IMR-90 (cell line): ENCODE results near the gene DAPK1. TPM values are rescaled to one million over a fixed set of nuclear protein-coding genes. Genes with fewer than 3 reads are reported as not detected.

ENCODE experiments used
- ATAC-seq: fragments of 200-7000 bp; cut with Tn5 transposase; 2 replicates; pipeline ENCODE4 v1.9.1; 2020; ENCODE audit warnings: low read depth, mild to moderate bottlenecking, moderate library complexity
- BruUV-seq: library from RNA; stranded (reverse); fragments of 400-500 nt; replicated peaks from 2 replicates; lab custom pipeline; 2021; lab: Mats Ljungman, UMichigan
- CTCF ChIA-PET: fragments of 300-600 bp; formaldehyde crosslinking; extraction: SDS; loops from one replicate; lab custom pipeline; 2021; ENCODE audit warnings: antibody characterized with exemption; lab: Yijun Ruan, JAX
- POLR2A ChIA-PET: fragments of 300-600 bp; sonication (Branson Sonifier 250); formaldehyde crosslinking; loops from one replicate; lab custom pipeline; 2022; ENCODE audit warnings: antibody characterized with exemption; ENCODE audit not compliant: unreplicated experiment; lab: Charles Lee
- DNase-seq: peaks from one replicate; pipeline ENCODE4 v3.0.0; 2013
- H2AFZ ChIP-seq: replicated peaks from 2 replicates; pipeline ENCODE3; 2013; ENCODE audit warnings: low read length, mild to moderate bottlenecking; ENCODE audit not compliant: poor library complexity
- H2AK5ac ChIP-seq: 2 replicates; pipeline ENCODE4 v1.6.1; 2013; ENCODE audit warnings: low read depth, low read length, inconsistent platforms
- H2AK9ac ChIP-seq: replicated peaks from 2 replicates; pipeline ENCODE3; 2013; ENCODE audit warnings: mild to moderate bottlenecking, low read depth, low read length, moderate library complexity; ENCODE audit not compliant: poor library complexity
- H2BK120ac ChIP-seq: 2 replicates; pipeline ENCODE4 v1.6.1; 2013; ENCODE audit warnings: low read depth, low read length, inconsistent platforms
- H2BK15ac ChIP-seq: 3 replicates; pipeline ENCODE4 v1.6.1; 2013; ENCODE audit warnings: low read depth, low read length, inconsistent platforms
- H2BK20ac ChIP-seq: 2 replicates; pipeline ENCODE4 v1.6.1; 2013; ENCODE audit warnings: low read depth, mild to moderate bottlenecking, inconsistent platforms, low read length, moderate library complexity
- H2BK5ac ChIP-seq: 2 replicates; pipeline ENCODE4 v1.6.1; 2013; ENCODE audit warnings: mild to moderate bottlenecking, low read depth, low read length, inconsistent platforms; ENCODE audit not compliant: poor library complexity, severe bottlenecking
- H3K14ac ChIP-seq: replicated peaks from 2 replicates; pipeline ENCODE4 v1.6.1; 2013; ENCODE audit warnings: low read depth, low read length, inconsistent platforms
- H3K18ac ChIP-seq: 2 replicates; pipeline ENCODE4 v1.6.1; 2013; ENCODE audit warnings: low read depth, low read length, control low read depth
- H3K23ac ChIP-seq: 2 replicates; pipeline ENCODE4 v1.6.1; 2013; ENCODE audit warnings: low read depth, low read length, inconsistent platforms
- H3K27ac ChIP-seq: 2 replicates; pipeline ENCODE4 v1.5.1; 2013; ENCODE audit warnings: mild to moderate bottlenecking, control low read depth, low read length; ENCODE audit not compliant: insufficient read depth
- H3K27me3 ChIP-seq: 2 replicates; pipeline ENCODE4 v1.6.1; 2013; ENCODE audit warnings: low read length; ENCODE audit not compliant: control insufficient read depth, insufficient read depth
- H3K36me3 ChIP-seq: 2 replicates; pipeline ENCODE4 v1.6.1; 2013; ENCODE audit warnings: low read length, mixed read lengths; ENCODE audit not compliant: control insufficient read depth, insufficient read depth
- H3K4ac ChIP-seq: 2 replicates; pipeline ENCODE4 v1.6.1; 2013; ENCODE audit warnings: low read depth, low read length, inconsistent platforms
- H3K4me1 ChIP-seq: 2 replicates; pipeline ENCODE4 v1.6.1; 2013; ENCODE audit warnings: low read length, mixed read lengths; ENCODE audit not compliant: control insufficient read depth, insufficient read depth
- H3K4me2 ChIP-seq: 2 replicates; pipeline ENCODE4 v1.6.1; 2013; ENCODE audit warnings: low read depth, mild to moderate bottlenecking, control low read depth, low read length, moderate library complexity
- H3K4me3 ChIP-seq: 2 replicates; pipeline ENCODE4 v1.5.1; 2013; ENCODE audit warnings: low read depth, mild to moderate bottlenecking, control low read depth, low read length, moderate library complexity; ENCODE audit not compliant: insufficient read depth
- H3K56ac ChIP-seq: 2 replicates; pipeline ENCODE4 v1.6.1; 2013; ENCODE audit warnings: low read length, inconsistent platforms; ENCODE audit not compliant: insufficient read depth; ENCODE audit errors: extremely low read depth
- H3K79me1 ChIP-seq, 2 experiments: 2 replicates each; pipeline ENCODE4 v1.6.1; 2013; ENCODE audit warnings: low read length in 2 of 2, inconsistent platforms in 1 of 2, low read depth in 1 of 2
- H3K9ac ChIP-seq: 2 replicates; pipeline ENCODE4 v1.6.1; 2013; ENCODE audit warnings: low read depth, low read length, control low read depth
- H3K9me1 ChIP-seq: 2 replicates; pipeline ENCODE4 v1.6.1; 2013; ENCODE audit warnings: low read length, inconsistent platforms; ENCODE audit not compliant: insufficient read depth
- H3K9me3 ChIP-seq: 2 replicates; pipeline ENCODE4 v1.6.1; 2013; ENCODE audit warnings: low read length; ENCODE audit not compliant: control insufficient read depth, insufficient read depth
- H4K20me1 ChIP-seq: 2 replicates; pipeline ENCODE4 v1.6.1; 2013; ENCODE audit warnings: low read length, inconsistent platforms; ENCODE audit not compliant: insufficient read depth
- H4K5ac ChIP-seq: 2 replicates; pipeline ENCODE4 v1.6.1; 2013; ENCODE audit warnings: mild to moderate bottlenecking, low read depth, low read length, control low read depth
- H4K8ac ChIP-seq, 2 experiments: 2 replicates each; pipeline ENCODE4 v1.6.1; 2013; ENCODE audit warnings: low read depth in 2 of 2, low read length in 2 of 2, control low read depth in 1 of 2, inconsistent platforms in 1 of 2
- H4K91ac ChIP-seq: 2 replicates; pipeline ENCODE4 v1.6.1; 2013; ENCODE audit warnings: low read depth, low read length, inconsistent platforms; ENCODE audit not compliant: insufficient read depth
- CEBPB ChIP-seq: IDR thresholded peaks from 2 replicates; pipeline ENCODE4 v1.6.1; 2012; ENCODE audit warnings: low read depth, low read length, improper control_type of control experiment
- FOS ChIP-seq: fragments of 150-350 bp; IDR thresholded peaks from 2 replicates; pipeline ENCODE4 v1.6.1; 2016; ENCODE audit warnings: low read depth, low read length
- MAFK ChIP-seq: IDR thresholded peaks from 2 replicates; pipeline ENCODE4 v1.6.1; 2012; ENCODE audit warnings: low read depth, low read length, improper control_type of control experiment
- MAZ ChIP-seq: IDR thresholded peaks from 2 replicates; pipeline ENCODE4 v1.6.1; 2012; ENCODE audit warnings: low read depth, mild to moderate bottlenecking, low read length, improper control_type of control experiment, moderate library complexity, borderline replicate concordance
- MXI1 ChIP-seq: IDR thresholded peaks from 2 replicates; pipeline ENCODE4 v1.6.1; 2012; ENCODE audit warnings: low read depth, mild to moderate bottlenecking, low read length, moderate library complexity, borderline replicate concordance
- RAD21 ChIP-seq: IDR thresholded peaks from 2 replicates; pipeline ENCODE4 v1.6.1; 2012; ENCODE audit warnings: low read length, improper control_type of control experiment
- RCOR1 ChIP-seq: IDR thresholded peaks from 2 replicates; pipeline ENCODE4 v1.6.1; 2012; ENCODE audit warnings: mild to moderate bottlenecking, low read length, improper control_type of control experiment; ENCODE audit not compliant: insufficient replicate concordance
- SMC3 ChIP-seq: fragments of 150-350 bp; IDR thresholded peaks from 2 replicates; pipeline ENCODE4 v1.6.1; 2016; ENCODE audit warnings: low read depth, mild to moderate bottlenecking, antibody characterized with exemption, low read length, moderate library complexity
- WGBS, 2 experiments: methylation state at CpG; one replicate each; pipeline versions ENCODE4 v1.1.5 to v1.1.7; 2013; ENCODE audit warnings: missing lambda C conversion rate in 2 of 2; ENCODE audit not compliant: insufficient read length in 1 of 2; ENCODE audit errors: extremely low coverage in 2 of 2; 5-methylcytosine and 5-hydroxymethylcytosine counted together
- dilution Hi-C: fragments of 300-500 bp; cut with HindIII; formaldehyde crosslinking; loops from one replicate; pipeline ENCODE4 v1.14.3; 2018; ENCODE audit warnings: low sequenced_read_pairs; ENCODE audit not compliant: unreplicated experiment
- in situ Hi-C: fragments of 300-500 bp; cut with MboI; formaldehyde crosslinking; loops from 3 replicates; pipeline ENCODE4 v1.14.3; 2019; ENCODE audit warnings: low sequenced_read_pairs, inconsistent platforms, mixed read lengths
- intact Hi-C: fragments of 100-400 bp; cut with micrococcal nuclease; formaldehyde crosslinking; loops from 2 replicates; pipeline ENCODE4 v1.10.0; 2022
- polyA plus RNA-seq, 3 experiments: library from polyadenylated mRNA; depleted of rRNA; stranded (reverse); fragments of >200 nt; gene quantifications; 2 replicates each; pipeline ENCODE4 v1.2.3, GENCODE V29; 2012; ENCODE audit warnings: low replicate concordance in 1 of 3
- total RNA-seq: library from RNA; depleted of rRNA; stranded (reverse); fragments of >200 nt; gene quantifications from 2 replicates; pipeline ENCODE4 v1.2.3, GENCODE V29; 2012
- TF ChIP-seq, protein P1 (sequence below): fragments of 150-350 bp; IDR thresholded peaks from 2 replicates; pipeline ENCODE4 v1.6.1; 2017; ENCODE audit warnings: mild to moderate bottlenecking, antibody characterized with exemption, low read length, low read depth

The DAPK1 gene
- total and polyA plus RNA-seq, 2 of the 4 experiments (the other 2 are of a cell fraction) = under 0.01 to 0.03 TPM

DNA sequence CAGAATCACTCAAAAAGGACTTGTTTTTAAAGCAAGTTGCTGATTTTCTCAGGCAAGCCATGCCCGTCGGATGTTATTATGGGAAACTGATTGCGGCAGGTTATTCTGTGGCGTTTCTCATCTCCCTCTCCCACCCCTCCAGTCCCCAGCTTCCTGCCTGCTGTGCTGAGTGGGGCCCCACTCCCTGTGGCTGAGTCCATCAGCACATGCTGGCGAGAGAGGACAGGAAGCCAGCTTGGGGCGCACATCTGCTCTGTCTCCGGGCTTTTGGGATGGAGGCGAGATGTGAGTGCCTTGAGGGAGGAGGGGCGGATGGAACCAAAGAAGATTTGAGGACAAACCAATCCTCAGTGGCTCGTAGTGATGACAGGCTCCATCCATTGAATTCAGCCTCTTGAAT lies 108.0 kb downstream of the DAPK1 start:
- Histone ChIP-seq H3K4me1 (peaks cover 11% of the 10 kb centered on the region), H3K4me2 (no peak overlapping the region), H3K27me3 (peaks cover 4% of the 10 kb centered on the region; the same call in 1 of the 2 replicates), H4K91ac (no peak overlapping the region), H3K23ac (no peak overlapping the region), H3K4ac (no peak overlapping the region), H2BK120ac (no peak overlapping the region), H3K14ac (no peak overlapping the region), H3K9me3 (no peaks in the 10 kb centered on the region), H2AK5ac (no peak overlapping the region), H3K9ac (no peak overlapping the region), H3K79me1 (no peaks in the 10 kb centered on the region), H4K5ac (no peak overlapping the region), H3K9me1 (no peaks in the 10 kb centered on the region), H2AFZ (no peak overlapping the region), H4K20me1 (no peaks in the 10 kb centered on the region), H2BK20ac (no peak overlapping the region), H3K36me3 (no peaks in the 10 kb centered on the region), H2AK9ac (no peak overlapping the region), H3K18ac (no peak overlapping the region; the same call in 1 of the 2 replicates), H4K8ac (no peak overlapping the region), H3K4me3 (no peak overlapping the region), H2BK15ac (no peak overlapping the region), H3K27ac (no peak overlapping the region), H2BK5ac (no peak overlapping the region), H3K56ac (no peak overlapping the region)
- DNase-seq = no peak
- ChIA-PET CTCF (no interaction called here), POLR2A (no interaction called here)
- intact Hi-C loops = no loop called here
- dilution Hi-C loops = no loop called here
- no TSS peak for BruUV-seq
- in situ Hi-C loops = no loop called here
- WGBS, 2 experiments = no CpG with 5 or more reads among the region's 10 CpGs
- TF ChIP-seq MAZ (no peak), MAFK (no peak), FOS (no peak), RAD21 (no peak), CEBPB (no peak), SMC3 (no peak), RCOR1 (no peak), MXI1 (no peak)
- TF ChIP-seq, protein P1, sequence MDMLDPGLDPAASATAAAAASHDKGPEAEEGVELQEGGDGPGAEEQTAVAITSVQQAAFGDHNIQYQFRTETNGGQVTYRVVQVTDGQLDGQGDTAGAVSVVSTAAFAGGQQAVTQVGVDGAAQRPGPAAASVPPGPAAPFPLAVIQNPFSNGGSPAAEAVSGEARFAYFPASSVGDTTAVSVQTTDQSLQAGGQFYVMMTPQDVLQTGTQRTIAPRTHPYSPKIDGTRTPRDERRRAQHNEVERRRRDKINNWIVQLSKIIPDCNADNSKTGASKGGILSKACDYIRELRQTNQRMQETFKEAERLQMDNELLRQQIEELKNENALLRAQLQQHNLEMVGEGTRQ = no peak
- no peak for ATAC-seq
